Endothelial cell of umbilical vein (primary cell): ENCODE measurements around the gene HPGD.

ENCODE experiments used
- EZH2 ChIP-seq: IDR thresholded peaks from 2 replicates; pipeline ENCODE4 v1.6.1; 2012; ENCODE audit warnings: borderline replicate concordance, low read depth, mild to moderate bottlenecking, moderate library complexity, low read length, inconsistent platforms; ENCODE audit not compliant: severe bottlenecking
- MAX ChIP-seq: IDR thresholded peaks from 2 replicates; pipeline ENCODE4 v1.6.1; 2011; ENCODE audit not compliant: insufficient read depth, insufficient read length
- POLR2A ChIP-seq: IDR thresholded peaks from 2 replicates; pipeline ENCODE4 v1.6.1; 2012; ENCODE audit warnings: low read depth, mild to moderate bottlenecking, control low read depth, low read length
- POLR2AphosphoS5 ChIP-seq: IDR thresholded peaks from 2 replicates; pipeline ENCODE4 v1.6.1; 2012; ENCODE audit warnings: low read depth, mild to moderate bottlenecking, control low read depth, low read length, moderate library complexity; ENCODE audit not compliant: insufficient read depth
- TF ChIP-seq, protein P1 (sequence below), 2 donors: IDR thresholded peaks; 1 replicate in 1 of 2; 2 replicates in 1 of 2; pipeline ENCODE4 v1.5.1; 2011; ENCODE audit warnings: low read length in 2 of 2, mild to moderate bottlenecking in 2 of 2, moderate library complexity in 2 of 2, control low read depth in 1 of 2, inconsistent platforms in 1 of 2, low read depth in 1 of 2; ENCODE audit not compliant: insufficient read depth in 1 of 2; ENCODE audit errors: extremely low read depth in 1 of 2

GRCh38 chr4:174505892-174506291 is 16.4 kb downstream of the HPGD start:
- TF ChIP-seq, protein P1, sequence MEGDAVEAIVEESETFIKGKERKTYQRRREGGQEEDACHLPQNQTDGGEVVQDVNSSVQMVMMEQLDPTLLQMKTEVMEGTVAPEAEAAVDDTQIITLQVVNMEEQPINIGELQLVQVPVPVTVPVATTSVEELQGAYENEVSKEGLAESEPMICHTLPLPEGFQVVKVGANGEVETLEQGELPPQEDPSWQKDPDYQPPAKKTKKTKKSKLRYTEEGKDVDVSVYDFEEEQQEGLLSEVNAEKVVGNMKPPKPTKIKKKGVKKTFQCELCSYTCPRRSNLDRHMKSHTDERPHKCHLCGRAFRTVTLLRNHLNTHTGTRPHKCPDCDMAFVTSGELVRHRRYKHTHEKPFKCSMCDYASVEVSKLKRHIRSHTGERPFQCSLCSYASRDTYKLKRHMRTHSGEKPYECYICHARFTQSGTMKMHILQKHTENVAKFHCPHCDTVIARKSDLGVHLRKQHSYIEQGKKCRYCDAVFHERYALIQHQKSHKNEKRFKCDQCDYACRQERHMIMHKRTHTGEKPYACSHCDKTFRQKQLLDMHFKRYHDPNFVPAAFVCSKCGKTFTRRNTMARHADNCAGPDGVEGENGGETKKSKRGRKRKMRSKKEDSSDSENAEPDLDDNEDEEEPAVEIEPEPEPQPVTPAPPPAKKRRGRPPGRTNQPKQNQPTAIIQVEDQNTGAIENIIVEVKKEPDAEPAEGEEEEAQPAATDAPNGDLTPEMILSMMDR (IDR thresholded peaks at IDR 0.05; ENCODE audit: extremely low read depth in 1 of 2, insufficient read depth in 1 of 2, low read depth in 1 of 2, low read length in 2 of 2) = no peak
- TF ChIP-seq POLR2A (no peak), POLR2AphosphoS5 (no peak), EZH2 (no peak), MAX (no peak)
